Ecto neural progenitor cell (in vitro differentiated cells): ENCODE data around the gene ADAMTS4.

Source experiments
- DNase-seq: peaks from one replicate; pipeline ENCODE4 v3.0.0-alpha.2; 2018; ENCODE audit warnings: low spot score

Gene ADAMTS4

GRCh38 chr1:161220002-161220401, 21.1 kb upstream of the ADAMTS4 start:
- DNase-seq: no peak

- DNase-seq: no peak
These were observed 20.4 kb upstream of the ADAMTS4 start for GRCh38 chr1:161219078-161219892.

GRCh38 chr1:161218301-161219077, 19.6 kb upstream of the ADAMTS4 start:
- no peak for DNase-seq

- no peak for DNase-seq
These were observed 19.0 kb upstream of the ADAMTS4 start for GRCh38 chr1:161217831-161218230.

- no peak for DNase-seq
These were observed 18.3 kb upstream of the ADAMTS4 start for GRCh38 chr1:161216945-161217712.

GRCh38 chr1:161215076-161215475, 16.2 kb upstream of the ADAMTS4 start, which contains the start of gene FCER1G:
Gene FCER1G, plus strand, starts transcription at chr1:161215295. Its CDS starts 27 bp downstream, at chr1:161215322.
- DNase-seq: peak; percentile 36

GRCh38 chr1:161214369-161214768, 15.5 kb upstream of the ADAMTS4 start:
- DNase-seq: no peak

- DNase-seq: peak; percentile 81
These were observed 11.0 kb upstream of the ADAMTS4 start for GRCh38 chr1:161209790-161210409.

GRCh38 chr1:161207173-161207572, 8.3 kb upstream of the ADAMTS4 start:
- DNase-seq: no peak

- no peak for DNase-seq
These were observed 7.7 kb upstream of the ADAMTS4 start for GRCh38 chr1:161206411-161207140.

GRCh38 chr1:161201836-161202712, 3.2 kb upstream of the ADAMTS4 start, which contains the start of gene NDUFS2:
Gene NDUFS2, plus strand, starts transcription at chr1:161202367. Its CDS starts 19 bp downstream, at chr1:161202386.
- peak; percentile 95 for DNase-seq

- no peak for DNase-seq
These were observed 2.4 kb upstream of the ADAMTS4 start for GRCh38 chr1:161200992-161201835.

- no peak for DNase-seq
These were observed 1.7 kb upstream of the ADAMTS4 start for GRCh38 chr1:161200421-161200991.

GRCh38 chr1:161199506-161200139, 769 bp upstream of the ADAMTS4 start:
- DNase-seq: no peak

- DNase-seq: peak; percentile 81
These were observed 509 bp downstream of the ADAMTS4 start for GRCh38 chr1:161198194-161198896.

GRCh38 chr1:161197560-161198193, 1.2 kb downstream of the ADAMTS4 start:
- no peak for DNase-seq
